WTC11 (cell line): Measurements from ENCODE around the gene CDK7. TPM values are rescaled to one million over a fixed set of nuclear protein-coding genes. Genes with fewer than 3 reads are reported as not detected.

Experiments
- ATAC-seq: fragments of 200-7000 bp; cut with Tn5 transposase; 2 replicates; pipeline ENCODE4 v1.10.0; 2021; ENCODE audit warnings: mild to moderate bottlenecking, moderate library complexity
- CTCF ChIA-PET: fragments of 300-600 bp; sonication (Branson Sonifier 250); formaldehyde crosslinking; loops from one replicate; lab custom pipeline; 2021; ENCODE audit warnings: antibody characterized with exemption; lab: Charles Lee
- POLR2A ChIA-PET: fragments of 350-600 bp; sonication (Branson Sonifier 250); formaldehyde crosslinking; loops from one replicate; lab custom pipeline; 2021; ENCODE audit warnings: antibody characterized with exemption; lab: Charles Lee
- DNase-seq: peaks from one replicate; pipeline ENCODE4 v3.0.0; 2021; ENCODE audit warnings: low spot score
- H3K27ac Mint-ChIP-seq: 2 replicates; pipeline ENCODE4 v1.8.0; 2021; ENCODE audit warnings: mixed read lengths
- H3K27me3 Mint-ChIP-seq: 2 replicates; pipeline ENCODE4 v1.8.0; 2021; ENCODE audit warnings: low read depth, mild to moderate bottlenecking, moderate library complexity, mixed read lengths
- H3K36me3 Mint-ChIP-seq: 2 replicates; pipeline ENCODE4 v1.8.0; 2021; ENCODE audit warnings: mixed read lengths
- H3K4me1 Mint-ChIP-seq: 2 replicates; pipeline ENCODE4 v1.8.0; 2022; ENCODE audit warnings: mixed read lengths
- H3K4me3 Mint-ChIP-seq: 2 replicates; pipeline ENCODE4 v1.8.0; 2021; ENCODE audit warnings: mild to moderate bottlenecking, moderate library complexity, mixed read lengths
- H3K9me3 Mint-ChIP-seq: 2 replicates; pipeline ENCODE4 v1.8.0; 2021; ENCODE audit warnings: mixed read lengths
- ATF3 ChIP-seq: sonication (generic); formaldehyde crosslinking; conservative IDR thresholded peaks from 2 replicates; pipeline ENCODE4 v1.8.1; 2022; ENCODE audit warnings: mild to moderate bottlenecking, missing genetic modification reagents
- CDX4 ChIP-seq: fragments of 250-450 bp; sonication (Bioruptor Pico); IDR thresholded peaks from 2 replicates; pipeline ENCODE4 v1.9.0; 2021; ENCODE audit warnings: moderate library complexity, mild to moderate bottlenecking, inconsistent platforms, borderline replicate concordance
- E2F4 ChIP-seq: sonication (generic); formaldehyde crosslinking; IDR thresholded peaks from 2 replicates; pipeline ENCODE4 v1.8.1; 2022; ENCODE audit warnings: low read depth, mild to moderate bottlenecking, moderate library complexity, missing genetic modification reagents, borderline replicate concordance
- EMX1 ChIP-seq: fragments of 250-450 bp; sonication (Bioruptor Pico); IDR thresholded peaks from 2 replicates; pipeline ENCODE4 v1.8.0; 2021; ENCODE audit warnings: mild to moderate bottlenecking
- ERG ChIP-seq: fragments of 250-450 bp; sonication (Bioruptor Pico); IDR thresholded peaks from 2 replicates; pipeline ENCODE4 v1.8.0; 2021; ENCODE audit warnings: mild to moderate bottlenecking
- ESRRA ChIP-seq: sonication (generic); formaldehyde crosslinking; IDR thresholded peaks from 2 replicates; pipeline ENCODE4 v1.8.1; 2022; ENCODE audit warnings: mild to moderate bottlenecking, missing genetic modification reagents, borderline replicate concordance
- ETV6 ChIP-seq: sonication (generic); formaldehyde crosslinking; IDR thresholded peaks from 2 replicates; pipeline ENCODE4 v1.8.1; 2022; ENCODE audit warnings: mild to moderate bottlenecking, missing genetic modification reagents
- FOXK1 ChIP-seq: sonication (generic); formaldehyde crosslinking; IDR thresholded peaks from 2 replicates; pipeline ENCODE4 v1.8.0; 2022; ENCODE audit warnings: mild to moderate bottlenecking, moderate library complexity, missing genetic modification reagents
- GRHL2 ChIP-seq: fragments of 250-450 bp; sonication (Bioruptor Pico); IDR thresholded peaks from 2 replicates; pipeline ENCODE4 v1.8.0; 2022; ENCODE audit warnings: mild to moderate bottlenecking, moderate library complexity; ENCODE audit not compliant: insufficient replicate concordance, severe bottlenecking
- KAT7 ChIP-seq: sonication (generic); formaldehyde crosslinking; IDR thresholded peaks from 2 replicates; pipeline ENCODE4 v1.8.1; 2023; ENCODE audit warnings: missing genetic modification reagents, mild to moderate bottlenecking, borderline replicate concordance
- NFATC4 ChIP-seq: fragments of 250-450 bp; sonication (Bioruptor Pico); IDR thresholded peaks from 2 replicates; pipeline ENCODE4 v1.9.0; 2021; ENCODE audit warnings: mild to moderate bottlenecking
- NFYB ChIP-seq: sonication (generic); formaldehyde crosslinking; conservative IDR thresholded peaks from 2 replicates; pipeline ENCODE4 v1.8.0; 2022; ENCODE audit warnings: low read depth, missing genetic modification reagents
- NR1H2 ChIP-seq: sonication (generic); formaldehyde crosslinking; IDR thresholded peaks from 2 replicates; pipeline ENCODE4 v1.9.0; 2021; ENCODE audit warnings: mild to moderate bottlenecking, moderate library complexity, missing genetic modification reagents
- RELA ChIP-seq: sonication (generic); formaldehyde crosslinking; IDR thresholded peaks from 2 replicates; pipeline ENCODE4 v1.8.1; 2022; ENCODE audit warnings: missing genetic modification reagents, mild to moderate bottlenecking, borderline replicate concordance
- SMAD4 ChIP-seq: sonication (generic); formaldehyde crosslinking; IDR thresholded peaks from 2 replicates; pipeline ENCODE4 v1.8.0; 2022; ENCODE audit warnings: mild to moderate bottlenecking, missing genetic modification reagents
- TEAD1 ChIP-seq: sonication (generic); formaldehyde crosslinking; IDR thresholded peaks from 2 replicates; pipeline ENCODE4 v1.8.0; 2022; ENCODE audit warnings: mild to moderate bottlenecking, missing genetic modification reagents
- ZMAT4 ChIP-seq: fragments of 250-450 bp; sonication (Bioruptor Pico); IDR thresholded peaks from 2 replicates; pipeline ENCODE4 v1.9.0; 2021; ENCODE audit warnings: mild to moderate bottlenecking
- ZNF281 ChIP-seq: sonication (generic); formaldehyde crosslinking; IDR thresholded peaks from 2 replicates; pipeline ENCODE4 v1.8.0; 2023; ENCODE audit warnings: mild to moderate bottlenecking, missing genetic modification reagents
- ZNF317 ChIP-seq: sonication (generic); formaldehyde crosslinking; IDR thresholded peaks from 2 replicates; pipeline ENCODE4 v1.8.1; 2023; ENCODE audit warnings: low read depth, mild to moderate bottlenecking, moderate library complexity, missing genetic modification reagents, borderline replicate concordance
- total RNA-seq: library from RNA; stranded (reverse); gene quantifications from 3 replicates; pipeline ENCODE4 v1.2.3, GENCODE V29; 2021

Gene CDK7
- total RNA-seq, 1 experiment from 2014 or later: 62.7 TPM

GRCh38 chr5:69211200-69211599, 23.5 kb upstream of the CDK7 start:
- CTCF ChIA-PET: no interaction called here
- no peak for TF ChIP-seq SMAD4 (CRISPR knock-in tag)
- Mint-ChIP-seq H3K4me3 (no peak overlapping the region), H3K36me3 (peaks cover 36% of the 10 kb centered on the region), H3K9me3 (0 out of 2 replicates have a peak, but pooled peaks cover 3% of the 10 kb centered on the region), H3K27ac (no peak overlapping the region), H3K4me1 (no peaks in the 10 kb centered on the region), H3K27me3 (no peaks in the 10 kb centered on the region)
- no peak for DNase-seq
- POLR2A ChIA-PET: no interaction called here
- no peak for ATAC-seq

GRCh38 chr5:69212022-69212421, 22.7 kb upstream of the CDK7 start:
- TF ChIP-seq EMX1 (CRISPR knock-in tag): no peak
- TF ChIP-seq NR1H2: no peak
- TF ChIP-seq FOXK1 (CRISPR knock-in tag): no peak
- no peak for TF ChIP-seq ATF3
- no peak for TF ChIP-seq GRHL2 (CRISPR knock-in tag)
- no peak for TF ChIP-seq ZMAT4
- no peak for TF ChIP-seq ESRRA (CRISPR knock-in tag)
- no peak for TF ChIP-seq RELA (CRISPR knock-in tag)
- no peak for TF ChIP-seq ZNF281 (CRISPR knock-in tag)
- no peak for TF ChIP-seq ZNF317 (CRISPR knock-in tag)
- no peak for TF ChIP-seq KAT7 (CRISPR knock-in tag)
- TF ChIP-seq E2F4: no peak
- TF ChIP-seq ERG (CRISPR knock-in tag): no peak
- no peak for TF ChIP-seq NFYB (CRISPR knock-in tag)
- no peak for TF ChIP-seq ETV6 (CRISPR knock-in tag)
- no peak for TF ChIP-seq TEAD1 (CRISPR knock-in tag)
- no peak for TF ChIP-seq NFATC4 (CRISPR knock-in tag)
- TF ChIP-seq CDX4: no peak
- TF ChIP-seq, all 79 proteins: peak for 0
- CTCF ChIA-PET: no interaction called here

More at GRCh38 chr5:69212022-69212421, 22.7 kb upstream of the CDK7 start:
- H3K27ac Mint-ChIP-seq: peak overlapping the region; percentile 1; the same call in 1 of the 2 replicates
- 0 out of 2 replicates have a peak, but pooled peaks cover 3% of the 10 kb centered on the region for H3K9me3 Mint-ChIP-seq
- POLR2A ChIA-PET: interaction anchor here (0.5 kb wide), 1 partner anchor 13 kb away, joined by 4 read pairs; no protein-coding TSS in a partner anchor
- H3K4me1 Mint-ChIP-seq: peaks cover 2% of the 10 kb centered on the region; the same call in 1 of the 2 replicates
- DNase-seq (no peak), ATAC-seq (no peak)
- H3K4me3 Mint-ChIP-seq: no peak overlapping the region
- H3K27me3 Mint-ChIP-seq: no peaks in the 10 kb centered on the region
- peaks cover 32% of the 10 kb centered on the region for H3K36me3 Mint-ChIP-seq
